DOHH2 (cell line): ENCODE results near the gene MYL4.

ENCODE experiments used
- H3F3A ChIP-seq: fragments of 200-600 bp; sonication (generic), shearing (Covaris generic); 2 replicates; pipeline ENCODE4 v1.6.0; 2016; ENCODE audit warnings: antibody characterized with exemption, mild to moderate bottlenecking; ENCODE audit not compliant: control insufficient read depth, insufficient read depth
- H3K27ac ChIP-seq: fragments of 200-600 bp; sonication (generic); 2 replicates; pipeline ENCODE4 v1.5.1; 2014; ENCODE audit warnings: low read depth, mild to moderate bottlenecking, low read length, moderate library complexity
- H3K27me3 ChIP-seq: fragments of 200-600 bp; sonication (generic); 2 replicates; pipeline ENCODE4 v1.6.1; 2014; ENCODE audit warnings: mild to moderate bottlenecking, low read length, mixed read lengths; ENCODE audit not compliant: control insufficient read depth
- H3K36me3 ChIP-seq: fragments of 200-600 bp; sonication (generic); 2 replicates; pipeline ENCODE4 v1.6.1; 2014; ENCODE audit warnings: mild to moderate bottlenecking, low read length, moderate library complexity, mixed read lengths; ENCODE audit not compliant: control insufficient read depth
- H3K4me1 ChIP-seq: fragments of 200-600 bp; sonication (generic); 2 replicates; pipeline ENCODE4 v1.6.1; 2014; ENCODE audit warnings: mild to moderate bottlenecking, low read length, mixed read lengths; ENCODE audit not compliant: control insufficient read depth
- H3K4me2 ChIP-seq: fragments of 200-600 bp; sonication (generic); 2 replicates; pipeline ENCODE4 v1.6.0; 2014; ENCODE audit warnings: mild to moderate bottlenecking, low read length, moderate library complexity
- H3K4me3 ChIP-seq: fragments of 200-600 bp; sonication (generic); 2 replicates; pipeline ENCODE4 v1.5.1; 2014; ENCODE audit warnings: mild to moderate bottlenecking, low read length, mixed read lengths
- H3K79me2 ChIP-seq: fragments of 200-600 bp; sonication (generic); 2 replicates; pipeline ENCODE4 v1.6.1; 2014; ENCODE audit warnings: mild to moderate bottlenecking, low read length, mixed read lengths; ENCODE audit not compliant: control insufficient read depth
- H3K9me2 ChIP-seq: fragments of 200-600 bp; sonication (generic); replicated peaks from 2 replicates; pipeline ENCODE4 v1.6.1; 2014; ENCODE audit warnings: mild to moderate bottlenecking, low read length, mixed read lengths; ENCODE audit not compliant: control insufficient read depth
- H3K9me3 ChIP-seq: fragments of 200-600 bp; sonication (generic); 2 replicates; pipeline ENCODE4 v1.6.1; 2014; ENCODE audit warnings: antibody characterized with exemption, low read length, mixed read lengths; ENCODE audit not compliant: control insufficient read depth, insufficient read depth
- H4K20me1 ChIP-seq: fragments of 200-600 bp; sonication (generic); 2 replicates; pipeline ENCODE4 v1.6.0; 2014; ENCODE audit warnings: low read depth, mild to moderate bottlenecking, antibody characterized with exemption, low read length, moderate library complexity; ENCODE audit not compliant: control insufficient read depth, insufficient read depth
- CTCF ChIP-seq: fragments of 200-600 bp; sonication (generic); IDR thresholded peaks from one replicate; pipeline ENCODE4 v1.5.1; 2014; ENCODE audit warnings: antibody characterized with exemption, mild to moderate bottlenecking, low read depth, low read length; ENCODE audit not compliant: poor library complexity, severe bottlenecking
- EZH2phosphoT487 ChIP-seq: fragments of 200-600 bp; sonication (generic); IDR thresholded peaks from 2 replicates; pipeline ENCODE4 v1.6.1; 2017; ENCODE audit warnings: borderline replicate concordance, mild to moderate bottlenecking, antibody characterized with exemption, low read length, moderate library complexity, mixed read lengths

Gene MYL4

GRCh38 chr17:47193931-47194511, 15.1 kb upstream of the MYL4 start:
- H3K9me3 ChIP-seq = no peaks in the 10 kb centered on the region
- peaks cover 1% of the 10 kb centered on the region for H3K79me2 ChIP-seq
- H3K9me2 ChIP-seq = no peaks in the 10 kb centered on the region
- H3K4me3 ChIP-seq = no peak overlapping the region
- H4K20me1 ChIP-seq = no peaks in the 10 kb centered on the region
- TF ChIP-seq CTCF = no peak
- no peak overlapping the region for H3K4me2 ChIP-seq
- peaks cover 5% of the 10 kb centered on the region for H3F3A ChIP-seq
- H3K4me1 ChIP-seq = peaks cover 44% of the 10 kb centered on the region
- H3K27me3 ChIP-seq = no peaks in the 10 kb centered on the region
- H3K27ac ChIP-seq = no peak overlapping the region
- H3K36me3 ChIP-seq = no peaks in the 10 kb centered on the region; the same call in 1 of the 2 replicates

GRCh38 chr17:47197821-47198220, 11.3 kb upstream of the MYL4 start:
- Histone ChIP-seq H3K4me3 (no peak overlapping the region), H3K4me2 (no peak overlapping the region), H3K9me3 (no peaks in the 10 kb centered on the region), H3K36me3 (no peaks in the 10 kb centered on the region), H3K4me1 (peaks cover 43% of the 10 kb centered on the region), H4K20me1 (no peaks in the 10 kb centered on the region), H3F3A (peaks cover 11% of the 10 kb centered on the region), H3K27ac (no peak overlapping the region), H3K79me2 (no peaks in the 10 kb centered on the region), H3K9me2 (no peaks in the 10 kb centered on the region), H3K27me3 (no peaks in the 10 kb centered on the region)
- TF ChIP-seq EZH2phosphoT487 (no peak), CTCF (no peak)

GRCh38 chr17:47199627-47200324, 9.4 kb upstream of the MYL4 start:
- H3K9me3 ChIP-seq = no peaks in the 10 kb centered on the region
- H3K4me3 ChIP-seq = peak overlapping the region; percentile 69
- peak overlapping the region; percentile 88 for H3K4me2 ChIP-seq
- H3K9me2 ChIP-seq = no peaks in the 10 kb centered on the region
- H3K79me2 ChIP-seq = no peaks in the 10 kb centered on the region
- H3K27ac ChIP-seq = peak overlapping the region; percentile 89
- no peaks in the 10 kb centered on the region for H3K36me3 ChIP-seq
- H3K27me3 ChIP-seq = no peaks in the 10 kb centered on the region
- H3F3A ChIP-seq = peaks cover 10% of the 10 kb centered on the region; the same call in 1 of the 2 replicates
- H4K20me1 ChIP-seq = no peaks in the 10 kb centered on the region
- no peak for TF ChIP-seq CTCF
- H3K4me1 ChIP-seq = peaks cover 52% of the 10 kb centered on the region
